ENCODE results near the gene HSPA4. TPM values are rescaled to one million over a fixed set of nuclear protein-coding genes. Genes with fewer than 3 reads are reported as not detected.

Gene HSPA4
- total and polyA plus RNA-seq, 2 of the 13 experiments (the other 11 are each of a cell fraction or from before 2014, with no cell fraction given), result 36.6 to 231 TPM

GRCh38 chr5:133145436-133146170 lies 93.8 kb downstream of the HSPA4 start:
- no peaks in the 10 kb centered on the region for H3K79me2 ChIP-seq (ENCODE audit: insufficient read depth, low read length)
- WGBS (ENCODE audit: low lambda C conversion rate), result 33% methylated on average over 10 of the region's 11 CpGs
- H3K9ac ChIP-seq (ENCODE audit: insufficient read depth, low read depth, low read length), result no peak overlapping the region
- ChIA-PET CTCF (ENCODE audit: low intra/inter-chr PET ratio, low total read pairs) (no interaction called here), POLR2A (no interaction called here)
- peaks cover 4 to 20% of the 10 kb centered on the region in 2 experiments; a peak in 3 of 5 replicates for H3K27me3 ChIP-seq (ENCODE audit: control insufficient read depth in 1 of 2, insufficient read depth in 2 of 2, low read length in 2 of 2)
- no peak overlapping the region for H3K27ac ChIP-seq (ENCODE audit: extremely low read length, insufficient read depth, low read length)
- no peak overlapping the region for H3K4me3 ChIP-seq (replicated peaks in 1 of 3; ENCODE audit: insufficient read depth in 1 of 3, low read depth in 2 of 3, low read length in 3 of 3)
- peaks cover 12% of the 10 kb centered on the region; the same call in 1 of the 2 replicates for H3K4me1 ChIP-seq (ENCODE audit: insufficient read depth, low read length)
- DNase-seq (ENCODE audit: low spot score) (no peak), ATAC-seq (no peak), FAIRE-seq (no peak)
- H4K20me1 ChIP-seq (ENCODE audit: insufficient read depth, low read length), result no peaks in the 10 kb centered on the region
- intact Hi-C loops (cut with micrococcal nuclease; ENCODE audit: unreplicated experiment), result no loop called here
- TF ChIP-seq ZNF275 (CRISPR knock-in tag; IDR thresholded peaks at IDR 0.05; ENCODE audit: borderline replicate concordance) (no peak), CEBPZ (IDR thresholded peaks at IDR 0.05; ENCODE audit: low read length) (no peak), POGZ (CRISPR knock-in tag; IDR thresholded peaks at IDR 0.05) (no peak), SNRNP70 (IDR thresholded peaks at IDR 0.05; ENCODE audit: low read depth, low read length) (no peak), SMAD9 (CRISPR knock-in tag; IDR thresholded peaks at IDR 0.05) (no peak), ZNF556 (CRISPR knock-in tag; IDR thresholded peaks at IDR 0.05; ENCODE audit: borderline replicate concordance) (no peak), KDM2A (CRISPR knock-in tag; IDR thresholded peaks at IDR 0.05; ENCODE audit: borderline replicate concordance, low read depth) (no peak), ZNF337 (CRISPR knock-in tag; IDR thresholded peaks at IDR 0.05; ENCODE audit: borderline replicate concordance, low read depth) (no peak), TBL1XR1 (IDR thresholded peaks at IDR 0.05; ENCODE audit: borderline replicate concordance, low read length, partially characterized antibody) (no peak), MYC (CRISPR knock-in tag; IDR thresholded peaks at IDR 0.05; ENCODE audit: borderline replicate concordance) (no peak), ZEB1 (IDR thresholded peaks at IDR 0.05; ENCODE audit: insufficient replicate concordance, low read depth) (no peak), XBP1 (CRISPR knock-in tag; IDR thresholded peaks at IDR 0.05) (no peak), BRD4 (CRISPR knock-in tag; IDR thresholded peaks at IDR 0.05) (no peak), ZNF367 (CRISPR knock-in tag; IDR thresholded peaks at IDR 0.05; ENCODE audit: borderline replicate concordance) (no peak), AHR (CRISPR knock-in tag; IDR thresholded peaks at IDR 0.05) (no peak), ZNF607 (CRISPR knock-in tag; IDR thresholded peaks at IDR 0.05; ENCODE audit: borderline replicate concordance) (no peak), ZFP91 (CRISPR knock-in tag; IDR thresholded peaks at IDR 0.05; ENCODE audit: borderline replicate concordance) (no peak)
- no TSS peak for BruUV-seq (replicated peaks)
- no peak overlapping the region for H3K4me2 ChIP-seq (ENCODE audit: low read depth, low read length)
- no peak overlapping the region for H2AFZ ChIP-seq (ENCODE audit: low read length)
- in situ Hi-C loops (cut with HindIII; ENCODE audit: extremely low pct_ligation_motif_present, low pct_unique_long_range_greater_than_20kb), result no loop called here
- no peaks in the 10 kb centered on the region for H3K36me3 ChIP-seq (replicated peaks in 1 of 2; ENCODE audit: control insufficient read depth in 1 of 2, insufficient read depth in 2 of 2, low read length in 2 of 2)
- H3K9me3 ChIP-seq (ENCODE audit: low read length), result no peaks in the 10 kb centered on the region
